T1000 (cell line): Measurements from ENCODE around the gene TFDP1.
"Not testable (repeated sequence)": the region's sequence is repeated elsewhere in the genome, so short reads cannot be mapped to it uniquely, and the experiment has no call there.

Source experiments
- DNase-seq: peaks from one replicate; lab custom pipeline; 2025; ENCODE audit warnings: mixed read lengths; lab: John Stamatoyannopoulos, UW

Gene TFDP1

DNA sequence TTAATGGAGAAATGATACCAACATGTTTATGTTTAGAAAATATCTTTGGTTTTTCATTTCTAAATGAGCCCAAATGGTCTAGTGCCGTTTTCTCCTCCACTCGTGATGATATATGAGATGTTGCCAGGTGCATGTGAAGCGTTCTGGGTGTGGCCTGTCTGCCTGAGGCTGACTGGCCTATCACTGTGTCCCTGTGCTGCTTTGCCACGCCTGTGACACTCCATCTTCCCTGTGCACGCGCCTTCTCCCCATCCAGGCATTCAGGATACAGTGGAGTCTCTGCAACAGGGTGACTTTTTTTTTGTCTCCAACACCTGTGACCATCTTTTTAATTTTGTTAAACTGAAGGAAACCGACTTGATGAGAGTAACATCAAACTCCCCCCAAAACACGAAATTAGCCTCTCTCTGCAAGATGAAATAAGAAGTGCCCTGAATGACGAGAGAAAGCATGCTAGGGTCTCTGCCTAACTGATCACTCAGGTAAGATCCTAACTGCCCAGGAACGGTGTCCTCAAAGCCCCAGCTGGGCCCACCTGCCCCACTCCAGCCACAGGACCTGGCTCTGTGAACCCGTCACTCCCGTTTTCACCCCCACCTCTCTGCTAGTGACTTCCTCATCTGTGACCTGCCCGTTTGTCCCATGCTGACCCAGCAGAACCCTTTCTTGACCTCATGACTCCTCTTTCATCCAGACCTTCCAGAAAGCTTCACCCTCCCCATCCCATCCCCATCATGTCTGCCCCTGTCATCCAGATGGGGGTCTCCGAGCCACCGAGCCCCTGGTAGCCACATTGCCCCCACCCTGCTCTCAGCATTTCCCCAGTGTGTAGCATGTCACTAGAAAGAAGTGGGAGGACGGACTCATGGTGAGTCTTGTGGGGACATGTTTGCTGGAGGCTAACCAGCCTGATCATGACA, 33.2 kb upstream of the TFDP1 start:
- no peak for DNase-seq

DNA sequence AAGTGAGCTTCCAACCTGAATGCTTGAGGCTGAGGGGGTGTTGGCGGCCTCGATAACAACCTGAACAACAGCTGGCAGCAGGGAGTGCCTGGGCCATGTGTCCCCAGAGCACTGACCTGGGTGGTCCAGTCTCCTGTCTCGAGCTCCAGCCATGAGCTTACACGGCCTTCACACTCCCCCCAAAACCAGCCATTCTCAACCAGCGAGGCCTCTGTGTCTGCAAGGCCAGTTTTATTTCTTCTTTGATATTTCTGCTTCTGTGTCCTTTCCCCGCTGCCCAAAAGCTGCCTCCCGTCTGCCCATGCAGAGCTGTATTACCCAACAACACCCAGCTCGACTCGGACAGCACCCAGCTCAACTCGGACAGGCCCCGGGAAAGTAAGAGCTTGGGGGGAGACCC, 32.5 kb upstream of the TFDP1 start:
- no peak for DNase-seq

DNA sequence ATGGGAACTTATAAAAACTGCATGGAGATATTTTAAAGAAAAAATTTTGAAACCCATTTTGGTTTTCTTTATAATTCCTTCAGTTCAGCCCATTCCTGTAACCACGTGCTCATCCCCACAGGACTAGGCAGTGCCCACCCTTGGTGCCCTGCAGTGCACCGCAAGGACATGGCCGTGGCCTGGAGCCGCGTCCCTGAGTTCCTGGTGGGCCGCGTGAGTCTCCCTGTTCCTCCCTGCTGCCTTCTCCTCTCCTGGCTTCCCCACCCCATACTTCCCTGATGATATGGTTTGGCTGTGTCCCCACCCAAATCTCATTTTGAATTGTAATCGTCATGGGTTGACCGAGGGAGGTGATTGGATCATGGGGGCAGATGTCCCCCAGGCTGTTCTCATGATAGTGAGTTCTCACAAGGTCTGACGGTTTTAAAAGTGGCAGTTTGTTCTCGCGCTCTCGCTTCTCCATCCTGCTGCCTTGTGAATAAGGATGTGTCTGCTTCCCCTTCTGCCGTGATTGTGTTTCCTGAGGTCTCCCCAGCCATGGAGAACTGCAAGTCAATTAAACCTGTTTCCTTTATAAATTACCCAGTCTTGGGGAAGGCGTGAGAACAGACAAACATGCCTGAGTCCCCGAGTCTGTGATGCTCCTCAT, 31.6 kb upstream of the TFDP1 start:
- no peak for DNase-seq

DNA sequence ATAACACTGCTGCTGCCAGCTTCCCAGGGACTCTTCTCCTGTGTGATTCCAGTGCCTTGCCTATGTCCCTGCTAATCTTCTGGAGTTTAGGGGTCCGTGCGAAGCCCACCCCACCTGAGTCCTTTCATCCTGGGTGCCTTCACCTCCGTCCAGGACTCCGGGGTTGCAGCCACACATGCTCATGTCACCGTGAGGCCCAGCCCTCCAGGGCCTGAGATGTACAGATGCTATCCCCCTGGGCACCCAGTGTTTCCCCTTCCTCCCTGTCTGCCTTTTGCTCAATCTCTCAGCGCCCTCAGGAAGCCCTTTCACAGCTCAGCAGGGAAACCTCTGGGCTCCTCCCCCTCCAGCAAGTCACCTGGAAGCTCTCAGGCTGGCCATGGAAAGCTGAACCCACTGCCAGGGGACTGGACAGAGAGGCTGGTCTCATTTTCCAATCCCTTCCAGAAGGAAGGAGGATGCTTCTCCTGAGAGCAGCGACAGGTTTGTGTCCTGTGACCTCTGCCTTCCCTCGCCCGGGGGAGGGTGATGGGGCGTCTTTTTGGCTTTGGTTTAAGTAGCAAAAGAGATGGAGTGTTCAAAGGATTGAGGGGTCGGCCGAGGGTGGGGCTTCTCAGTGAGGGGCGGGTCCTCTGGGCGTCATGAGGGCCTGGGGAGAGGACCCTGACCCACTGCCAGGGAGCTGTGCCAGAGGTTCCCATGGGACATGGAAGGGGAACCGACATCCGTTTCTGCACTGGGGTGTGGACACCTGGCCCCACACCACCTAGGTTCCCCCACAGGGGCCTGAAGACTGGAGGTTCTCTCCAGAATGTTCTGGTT, 30.8 kb upstream of the TFDP1 start:
- DNase-seq: no peak

DNA sequence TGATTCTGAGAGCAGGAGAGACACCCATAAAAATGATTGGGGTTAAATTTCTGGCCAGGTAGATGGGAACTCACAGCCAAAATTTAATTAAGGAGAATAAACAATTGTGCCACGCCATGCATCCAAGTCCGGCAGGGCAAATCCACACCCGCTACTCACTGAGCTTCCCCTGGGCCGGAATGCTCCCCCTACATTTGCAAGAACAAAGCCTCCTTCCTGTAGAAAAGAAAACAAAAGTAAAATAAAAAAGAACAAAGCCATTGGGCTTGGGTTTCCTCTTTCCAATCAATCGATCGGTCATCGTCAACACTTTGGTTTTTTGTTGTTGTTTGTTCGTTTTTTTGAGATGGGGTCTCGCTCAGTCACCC, 30.2 kb upstream of the TFDP1 start:
- no peak for DNase-seq

- DNase-seq: no peak
These were observed 29.4 kb upstream of the TFDP1 start for GRCh38 chr13:113555141-113555540.

DNA sequence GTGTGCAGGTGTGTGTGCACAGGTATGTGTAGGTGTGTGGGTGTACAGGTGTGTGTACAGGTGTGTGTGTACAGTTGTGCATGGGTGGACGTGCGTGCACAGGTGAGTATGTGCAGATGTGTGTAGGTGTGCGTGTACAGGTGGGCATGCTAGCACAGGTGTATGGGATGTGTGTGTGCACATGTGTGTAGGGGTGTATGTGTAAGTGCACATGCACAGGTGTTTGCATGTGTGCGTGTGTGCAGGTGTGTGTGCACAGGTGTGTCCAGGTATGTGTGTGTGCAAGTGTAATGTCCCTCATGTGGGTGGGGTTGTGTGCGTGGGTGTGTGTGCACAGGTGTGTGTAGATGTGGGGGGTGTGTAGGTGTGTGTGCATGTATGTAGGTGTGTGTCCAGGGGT, 27.5 kb upstream of the TFDP1 start:
- no peak for DNase-seq

DNA sequence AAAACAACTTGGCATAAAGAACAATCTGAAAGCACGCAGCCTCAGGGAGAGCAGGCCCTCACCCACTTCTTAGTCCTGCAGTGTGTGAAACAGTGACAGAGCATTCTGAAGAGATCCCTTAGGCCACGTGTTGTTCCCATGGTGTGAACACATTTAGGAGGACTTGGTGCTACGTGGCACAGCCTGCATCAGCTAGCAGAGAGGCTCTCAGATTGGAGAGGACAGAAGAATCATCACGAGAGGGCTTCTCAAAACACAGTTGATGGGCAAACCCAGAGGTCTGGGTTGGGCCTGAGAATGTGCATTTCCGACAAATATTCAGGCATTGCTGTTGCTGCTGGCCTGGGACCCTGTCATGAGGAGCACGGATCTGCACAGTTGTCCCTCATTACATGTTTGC, 26.1 kb upstream of the TFDP1 start:
- no peak for DNase-seq

- no peak for DNase-seq
These were observed 25.5 kb upstream of the TFDP1 start for GRCh38 chr13:113559061-113559460.

GRCh38 chr13:113559901-113560644, 24.5 kb upstream of the TFDP1 start:
- DNase-seq: no peak

GRCh38 chr13:113560645-113561416, 23.7 kb upstream of the TFDP1 start:
- DNase-seq: no peak

- no peak for DNase-seq
These were observed 23.0 kb upstream of the TFDP1 start for GRCh38 chr13:113561417-113562084.

GRCh38 chr13:113562085-113562749, 22.3 kb upstream of the TFDP1 start:
- peak; percentile 54 for DNase-seq

DNA sequence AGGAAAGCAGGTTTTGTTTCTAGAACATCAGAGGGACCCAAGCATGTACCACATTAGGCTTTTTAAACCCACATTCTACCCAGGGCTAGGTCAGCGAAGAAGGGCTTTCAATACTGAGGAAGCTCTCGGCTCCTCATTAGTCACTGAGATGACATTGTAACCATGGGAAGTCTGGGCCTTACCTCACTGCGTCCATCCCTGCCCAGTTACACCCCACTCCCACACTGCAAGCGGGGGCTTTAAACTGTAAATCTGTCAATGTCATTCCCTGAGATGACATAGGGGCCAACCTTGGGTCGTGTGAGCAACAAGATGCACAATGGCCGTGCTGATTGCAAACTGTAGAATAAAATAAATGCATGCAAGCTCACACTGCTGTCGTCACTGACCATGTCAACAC, 21.7 kb upstream of the TFDP1 start:
- DNase-seq: no peak

DNA sequence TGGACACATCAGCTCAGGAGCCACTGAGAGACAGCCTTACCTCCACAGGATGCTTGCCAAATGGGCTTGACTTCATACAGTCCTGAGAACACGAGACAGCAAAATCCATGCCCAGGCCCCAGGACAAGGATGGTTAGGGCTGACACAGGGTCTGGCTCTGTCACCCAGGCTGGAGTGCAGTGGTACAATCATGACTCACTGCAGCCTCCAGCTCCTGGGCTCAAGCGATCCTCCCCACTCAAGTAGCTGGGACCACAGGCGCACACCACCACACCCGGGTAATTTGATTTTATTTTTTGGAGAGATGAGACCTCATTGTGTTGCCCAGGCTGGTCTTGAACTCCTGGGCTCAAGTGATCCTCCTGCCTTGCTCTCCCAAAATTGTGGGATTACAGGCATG, 21.0 kb upstream of the TFDP1 start:
- not testable (repeated sequence) for DNase-seq

- DNase-seq: no peak
These were observed 20.1 kb upstream of the TFDP1 start for GRCh38 chr13:113564331-113565023.

- DNase-seq: no peak
These were observed 18.9 kb upstream of the TFDP1 start for GRCh38 chr13:113565526-113566226.

GRCh38 chr13:113566227-113566561, 18.4 kb upstream of the TFDP1 start:
- no peak for DNase-seq

GRCh38 chr13:113567681-113568080, 16.9 kb upstream of the TFDP1 start:
- DNase-seq: no peak
